ENCODE data around the gene TMEM158. TPM values are rescaled to one million over a fixed set of nuclear protein-coding genes. Genes with fewer than 3 reads are reported as not detected.

Gene TMEM158
- total RNA-seq (2022), result 0.70 and 0.82 TPM in 2 replicates
- percentile 18 among the genes with signal in this experiment for Bru-seq, nascent RNA
- BruChase-seq, experiment 1, labeled RNA remaining after a 2-hour chase, result percentile 34 among the genes with signal in this experiment
- BruChase-seq, experiment 2, labeled RNA remaining after a 6-hour chase, result percentile 47 among the genes with signal in this experiment
- long read RNA-seq, partial matches to known transcripts, result 0 of 4 reads
- long read RNA-seq, other reads (novel, unspliced or antisense), result 0 of 4 reads

DNA sequence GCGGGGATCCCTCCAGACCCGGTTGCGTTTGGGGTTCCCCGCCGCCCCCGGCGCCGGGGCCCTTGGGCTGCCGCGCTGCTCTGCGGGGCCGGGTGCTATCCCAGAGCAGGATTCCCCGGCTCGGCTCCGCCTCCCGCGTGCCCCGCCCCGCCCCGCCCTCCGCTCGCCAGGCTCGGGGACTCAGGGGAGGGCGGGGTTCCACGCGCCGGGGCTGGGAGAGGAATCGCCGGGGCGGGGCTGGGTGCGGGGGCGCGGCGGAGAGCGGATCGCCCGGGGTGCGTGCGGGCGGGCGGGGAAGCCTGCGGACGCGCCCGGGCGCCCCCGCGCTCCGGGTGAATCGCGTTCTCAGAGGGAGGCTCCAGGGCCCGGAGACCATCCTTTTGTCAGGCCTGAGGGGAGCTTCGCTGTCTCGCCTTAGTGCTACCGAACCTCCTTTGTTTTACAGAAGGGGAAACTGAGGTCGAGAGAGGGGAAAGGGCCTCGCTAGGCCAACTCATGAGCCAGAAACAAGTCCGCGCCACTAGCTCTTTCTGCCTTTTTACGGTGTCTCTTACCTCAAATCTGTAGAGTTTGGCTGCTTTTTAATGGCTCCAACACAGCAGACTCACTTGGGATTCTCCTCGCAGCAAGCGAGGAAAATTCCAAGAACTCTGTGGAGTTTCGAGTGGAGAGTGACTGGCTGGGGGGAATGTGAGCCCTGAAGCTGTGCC lies at the start of gene TMEM158:
Gene TMEM158 (minus strand): TSS at position 82 of the 710 bp plus-strand sequence. CDS start 260 bp downstream, outside the sequence.
- Mint-ChIP-seq H3K4me1 (ENCODE audit: low read depth, unreplicated experiment) (no peaks in the 10 kb centered on the region), H3K36me3 (ENCODE audit: insufficient read depth, unreplicated experiment) (no peaks in the 10 kb centered on the region), H3K27ac (ENCODE audit: unreplicated experiment) (no peak within 1 kb of the TSS), H3K4me3 (ENCODE audit: unreplicated experiment) (peak within 1 kb of the TSS; percentile 74), H3K27me3 (ENCODE audit: insufficient read depth, unreplicated experiment) (peaks cover 22% of the 10 kb centered on the region), H3K9me3 (ENCODE audit: unreplicated experiment) (no peaks in the 10 kb centered on the region)
- POLR2A ChIA-PET, result no interaction called here
- Histone ChIP-seq H3K9me3 (no peaks in the 10 kb centered on the region), H3K27me3 (replicated peaks; ENCODE audit: control insufficient read depth, insufficient read depth, low read length) (peaks cover 4% of the 10 kb centered on the region; the same call in 1 of the 2 replicates), H3K36me3 (ENCODE audit: control insufficient read depth, insufficient read depth, low read length) (no peaks in the 10 kb centered on the region), H3K4me3 (ENCODE audit: low read depth, low read length) (peak within 1 kb of the TSS; percentile 44), H3K4me1 (peaks cover 5% of the 10 kb centered on the region; the same call in 1 of the 2 replicates)
- CTCF ChIA-PET, result interaction anchor here (1.4 kb wide), 1 partner anchor 105 kb away, joined by 3 read pairs; no protein-coding TSS in a partner anchor
- intact Hi-C loops (cut with micrococcal nuclease; ENCODE audit: unreplicated experiment), result loop anchor here (5.0 to 10.0 kb wide), 2 partner anchors 116 to 438 kb away; no protein-coding TSS in a partner anchor
- TF ChIP-seq CTCF (IDR thresholded peaks at IDR 0.05; ENCODE audit: insufficient read depth in 1 of 2, low read depth in 1 of 2, low read length in 1 of 2, severe bottlenecking in 1 of 2, unreplicated experiment in 1 of 2), result no peak
- peak; percentile 72 to 73 for DNase-seq
- BruUV-seq (replicated peaks), result no TSS peak

DNA sequence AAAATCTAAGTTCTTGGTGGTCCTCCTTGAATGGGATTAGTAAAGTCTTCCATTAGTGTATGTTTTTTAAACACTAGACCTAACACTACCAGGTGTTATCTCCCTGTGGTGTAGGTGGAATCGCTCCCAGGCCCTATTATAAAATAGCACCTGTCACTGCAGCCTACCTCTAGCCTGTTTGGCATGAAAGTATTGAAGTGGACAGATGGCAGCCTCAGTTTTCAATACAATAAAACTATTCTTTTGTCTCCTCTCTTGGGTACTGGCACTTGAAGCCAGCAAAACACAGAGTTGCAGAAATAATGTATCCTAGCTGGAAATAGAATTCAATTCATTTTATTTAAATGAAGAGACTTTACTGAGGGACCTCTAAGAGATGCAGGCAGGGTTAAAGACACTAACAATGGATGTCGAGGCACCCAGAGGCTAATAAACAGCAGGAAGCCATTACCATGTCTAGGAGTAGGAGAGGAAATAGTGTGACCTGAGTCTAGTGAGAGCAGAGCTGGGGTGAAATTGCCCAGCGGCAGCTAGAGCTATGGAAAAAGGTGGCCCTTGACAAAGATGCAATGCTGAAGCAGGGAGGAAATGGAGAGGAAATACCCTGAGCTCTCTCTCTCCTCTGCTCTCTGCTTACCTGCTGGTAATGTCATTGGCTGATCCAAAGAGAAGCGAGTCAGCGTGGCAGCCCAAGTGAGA lies 49.1 kb upstream of the TMEM158 start:
- ChIA-PET POLR2A (no interaction called here), CTCF (no interaction called here)
- no peak for DNase-seq
- H3K36me3 ChIP-seq (ENCODE audit: control insufficient read depth, insufficient read depth, low read length), result no peaks in the 10 kb centered on the region
- no peak overlapping the region for H3K27ac Mint-ChIP-seq (ENCODE audit: unreplicated experiment)
- H3K27me3 Mint-ChIP-seq (ENCODE audit: insufficient read depth, unreplicated experiment), result peaks cover 9% of the 10 kb centered on the region
- BruUV-seq (replicated peaks), result no TSS peak
- peaks cover 34% of the 10 kb centered on the region for H3K9me3 Mint-ChIP-seq (ENCODE audit: unreplicated experiment)
- peaks cover 15% of the 10 kb centered on the region; the same call in 1 of the 2 replicates for H3K9me3 ChIP-seq
- H3K4me1 ChIP-seq, result no peaks in the 10 kb centered on the region
- H3K4me3 ChIP-seq (ENCODE audit: low read depth, low read length), result no peak overlapping the region
- H3K27me3 ChIP-seq (replicated peaks; ENCODE audit: control insufficient read depth, insufficient read depth, low read length), result no peaks in the 10 kb centered on the region
- H3K4me1 Mint-ChIP-seq (ENCODE audit: low read depth, unreplicated experiment), result no peaks in the 10 kb centered on the region
- no peak overlapping the region for H3K4me3 Mint-ChIP-seq (ENCODE audit: unreplicated experiment)
- H3K36me3 Mint-ChIP-seq (ENCODE audit: insufficient read depth, unreplicated experiment), result no peaks in the 10 kb centered on the region
- TF ChIP-seq CTCF (IDR thresholded peaks at IDR 0.05; ENCODE audit: insufficient read depth in 1 of 2, low read depth in 1 of 2, low read length in 1 of 2, severe bottlenecking in 1 of 2, unreplicated experiment in 1 of 2), result no peak
- intact Hi-C loops (cut with micrococcal nuclease; ENCODE audit: unreplicated experiment), result no loop called here
